Neural cell (in vitro differentiated cells): ENCODE results near the gene ANO3. TPM values are rescaled to one million over a fixed set of nuclear protein-coding genes. Genes with fewer than 3 reads are reported as not detected.
A peak's percentile ranks its signal among the peaks of the same experiment; 100 is the strongest.

Experiments
- H2AFZ ChIP-seq: fragments of 200-600, 300-800 bp; sonication (generic), shearing (Covaris generic); 2 replicates; pipeline ENCODE4 v1.6.0; 2014; ENCODE audit warnings: low read depth, mild to moderate bottlenecking, antibody characterized with exemption, low read length, moderate library complexity
- H3F3A ChIP-seq: fragments of 200-600 bp; shearing (Covaris generic); 2 replicates; pipeline ENCODE4 v1.6.1; 2016; ENCODE audit warnings: mild to moderate bottlenecking, moderate library complexity, mixed read lengths, antibody characterized with exemption, low read length; ENCODE audit not compliant: insufficient read depth, poor library complexity, severe bottlenecking
- H3K27ac ChIP-seq: fragments of 200-600, 300-800 bp; sonication (generic), shearing (Covaris generic); 2 replicates; pipeline ENCODE4 v1.5.1; 2014; ENCODE audit warnings: mild to moderate bottlenecking, low read length, moderate library complexity
- H3K27me3 ChIP-seq: fragments of 300-800, 200-600 bp; sonication (generic), shearing (Covaris generic); 2 replicates; pipeline ENCODE4 v1.6.0; 2014; ENCODE audit warnings: mild to moderate bottlenecking, low read depth, low read length, moderate library complexity; ENCODE audit not compliant: insufficient read depth
- H3K36me3 ChIP-seq: fragments of 300-800, 200-600 bp; sonication (generic), shearing (Covaris generic); 2 replicates; pipeline ENCODE4 v1.5.1; 2014; ENCODE audit warnings: mild to moderate bottlenecking, antibody characterized with exemption, low read length, moderate library complexity; ENCODE audit not compliant: insufficient read depth
- H3K4me2 ChIP-seq: fragments of 300-800, 200-600 bp; sonication (generic), shearing (Covaris generic); 2 replicates; pipeline ENCODE4 v1.6.0; 2014; ENCODE audit warnings: mild to moderate bottlenecking, low read length
- H3K4me3 ChIP-seq: fragments of 300-800, 200-600 bp; sonication (generic), shearing (Covaris generic); 2 replicates; pipeline ENCODE4 v1.5.1; 2014; ENCODE audit warnings: mild to moderate bottlenecking, low read length, moderate library complexity
- H3K79me2 ChIP-seq: fragments of 200-600 bp; shearing (Covaris generic); replicated peaks from 2 replicates; pipeline ENCODE4 v1.6.0; 2014; ENCODE audit warnings: mild to moderate bottlenecking, low read length, moderate library complexity; ENCODE audit not compliant: insufficient read depth
- H3K9ac ChIP-seq: fragments of 300-800, 200-600 bp; sonication (generic), shearing (Covaris generic); 2 replicates; pipeline ENCODE4 v1.6.1; 2016; ENCODE audit warnings: mild to moderate bottlenecking, low read length, mixed read lengths
- H3K9me2 ChIP-seq: fragments of 200-600 bp; shearing (Covaris generic); 2 replicates; pipeline ENCODE4 v1.6.1; 2016; ENCODE audit warnings: mild to moderate bottlenecking, low read length, mixed read lengths; ENCODE audit not compliant: insufficient read depth
- H3K9me3 ChIP-seq: fragments of 200-600, 300-800 bp; sonication (generic), shearing (Covaris generic); 2 replicates; pipeline ENCODE4 v1.6.1; 2016; ENCODE audit warnings: mild to moderate bottlenecking, mixed run types, low read length, moderate library complexity, mixed read lengths
- H4K20me1 ChIP-seq: fragments of 200-600 bp; shearing (Covaris generic); 2 replicates; pipeline ENCODE4 v1.6.1; 2016; ENCODE audit warnings: mild to moderate bottlenecking, mixed run types; ENCODE audit not compliant: insufficient read depth
- CTCF ChIP-seq: fragments of 450-650 bp; IDR thresholded peaks from 2 replicates; pipeline ENCODE4 v1.5.1; 2014; ENCODE audit warnings: antibody characterized with exemption, mild to moderate bottlenecking, moderate library complexity; ENCODE audit not compliant: poor library complexity, severe bottlenecking
- EP300 ChIP-seq: fragments of 450-650 bp; conservative IDR thresholded peaks from 2 replicates; pipeline ENCODE4 v1.6.1; 2014; ENCODE audit warnings: antibody characterized with exemption, mild to moderate bottlenecking, moderate library complexity; ENCODE audit not compliant: poor library complexity, severe bottlenecking
- EZH2 ChIP-seq: fragments of 200-600, 300-800 bp; shearing (Covaris generic), sonication (generic); IDR thresholded peaks from 2 replicates; pipeline ENCODE4 v1.6.1; 2014; ENCODE audit warnings: antibody characterized with exemption, low read length, borderline replicate concordance, mild to moderate bottlenecking; ENCODE audit not compliant: insufficient read depth, poor library complexity, severe bottlenecking
- POLR2AphosphoS5 ChIP-seq: IDR thresholded peaks from 2 replicates; pipeline ENCODE4 v1.6.1; 2012
- RAD21 ChIP-seq: fragments of 450-650 bp; conservative IDR thresholded peaks from 2 replicates; pipeline ENCODE4 v1.6.1; 2014; ENCODE audit warnings: antibody characterized with exemption, mild to moderate bottlenecking, moderate library complexity
- REST ChIP-seq: IDR thresholded peaks from 2 replicates; pipeline ENCODE4 v1.6.1; 2012; ENCODE audit warnings: borderline replicate concordance
- SMC3 ChIP-seq: fragments of 450-650 bp; conservative IDR thresholded peaks from 2 replicates; pipeline ENCODE4 v1.6.1; 2014; ENCODE audit warnings: antibody characterized with exemption, mild to moderate bottlenecking, moderate library complexity; ENCODE audit not compliant: poor library complexity
- TAF1 ChIP-seq: IDR thresholded peaks from 2 replicates; pipeline ENCODE4 v1.6.1; 2012; ENCODE audit warnings: low read depth
- polyA plus RNA-seq: library from polyadenylated mRNA; depleted of rRNA; stranded (reverse); fragments of >200 nt; gene quantifications from 2 replicates; pipeline ENCODE4 v1.2.3, GENCODE V29; 2014

ANO3 gene
- polyA plus RNA-seq, 1 donor from 2014 or later = not detected

- H3K79me2 ChIP-seq = no peaks in the 10 kb centered on the region
- TF ChIP-seq CTCF (no peak), TAF1 (no peak)
- no peaks in the 10 kb centered on the region for H3K9me2 ChIP-seq
- peak overlapping the region; percentile 65 for H3K4me3 ChIP-seq
- H3K4me2 ChIP-seq = no peak overlapping the region
- no peaks in the 10 kb centered on the region for H3K36me3 ChIP-seq
- no peaks in the 10 kb centered on the region for H3K27me3 ChIP-seq
- no peak overlapping the region for H2AFZ ChIP-seq
- H3F3A ChIP-seq = no peaks in the 10 kb centered on the region
- no peaks in the 10 kb centered on the region for H3K9me3 ChIP-seq
- H3K9ac ChIP-seq = peak overlapping the region; percentile 8
- no peak overlapping the region for H3K27ac ChIP-seq
- H4K20me1 ChIP-seq = no peaks in the 10 kb centered on the region
These were observed 614 bp downstream of the ANO3 start for GRCh38 chr11:26332572-26332915.

- H4K20me1 ChIP-seq = no peaks in the 10 kb centered on the region
- no peak overlapping the region for H3K4me3 ChIP-seq
- H3K9ac ChIP-seq = no peak overlapping the region
- H3K27ac ChIP-seq = no peak overlapping the region
- TF ChIP-seq REST = no peak
- no peak for TF ChIP-seq POLR2AphosphoS5
- TF ChIP-seq TAF1 = no peak
- no peak for TF ChIP-seq CTCF
- no peak for TF ChIP-seq EP300
- no peak for TF ChIP-seq RAD21
- TF ChIP-seq SMC3 = no peak
- no peaks in the 10 kb centered on the region for H3K27me3 ChIP-seq
- no peaks in the 10 kb centered on the region for H3K79me2 ChIP-seq
- no peaks in the 10 kb centered on the region for H3K9me2 ChIP-seq
- no peaks in the 10 kb centered on the region for H3F3A ChIP-seq
- H3K9me3 ChIP-seq = no peaks in the 10 kb centered on the region
- no peak overlapping the region for H2AFZ ChIP-seq
- H3K36me3 ChIP-seq = no peaks in the 10 kb centered on the region
- H3K4me2 ChIP-seq = no peak overlapping the region
These were observed 2.0 kb downstream of the ANO3 start for GRCh38 chr11:26333906-26334305.

- no peak for TF ChIP-seq SMC3
- TF ChIP-seq POLR2AphosphoS5 = no peak
- no peak for TF ChIP-seq REST
- TF ChIP-seq TAF1 = no peak
- no peak for TF ChIP-seq EZH2
- no peak for TF ChIP-seq RAD21
- no peak for TF ChIP-seq EP300
- TF ChIP-seq CTCF = no peak
- no peaks in the 10 kb centered on the region for H3K36me3 ChIP-seq
- H3K9ac ChIP-seq = no peak overlapping the region
- no peak overlapping the region for H3K4me3 ChIP-seq
- H3K9me2 ChIP-seq = no peaks in the 10 kb centered on the region
- H3F3A ChIP-seq = no peaks in the 10 kb centered on the region
- no peaks in the 10 kb centered on the region for H4K20me1 ChIP-seq
- H3K4me2 ChIP-seq = no peak overlapping the region
- H2AFZ ChIP-seq = no peak overlapping the region
- H3K27me3 ChIP-seq = no peaks in the 10 kb centered on the region
- H3K79me2 ChIP-seq = no peaks in the 10 kb centered on the region
- no peak overlapping the region for H3K27ac ChIP-seq
- H3K9me3 ChIP-seq = no peaks in the 10 kb centered on the region
These were observed 4.0 kb downstream of the ANO3 start for GRCh38 chr11:26335903-26336302.
